ENCODE data around the gene SCN4B. TPM values are rescaled to one million over a fixed set of nuclear protein-coding genes. Genes with fewer than 3 reads are reported as not detected.

The SCN4B gene
- total and polyA plus RNA-seq, 2 of the 4 experiments (the other 2 are of a cell fraction): 0.18 to 0.44 TPM

DNA sequence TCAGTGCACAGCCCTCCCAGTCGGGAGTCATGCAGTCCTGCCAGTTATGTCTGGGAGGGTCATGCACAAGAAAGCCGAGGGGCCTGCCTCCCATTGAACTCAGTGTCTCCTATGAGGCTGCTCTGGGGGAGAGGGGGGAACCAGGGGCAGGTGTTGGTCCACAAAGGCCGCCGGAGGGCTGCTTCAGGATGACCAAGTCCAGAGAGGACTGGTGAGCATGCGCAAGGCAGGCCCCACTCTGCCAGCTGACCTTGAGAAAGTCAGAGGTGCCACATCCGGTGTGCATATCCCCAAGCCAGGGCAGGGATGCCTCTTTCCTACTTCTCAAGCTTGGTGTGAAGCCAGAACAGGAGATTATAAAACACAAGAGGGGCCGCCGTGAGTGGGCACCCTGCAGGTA lies 4.4 kb downstream of the SCN4B start:
- no CpG with 5 or more reads among the region's 8 CpGs for WGBS, 2 experiments (ENCODE audit: extremely low coverage in 2 of 2, insufficient read length in 1 of 2)
- Histone ChIP-seq H3K4me3 (ENCODE audit: insufficient read depth, low read depth, low read length) (no peak overlapping the region), H3K9me3 (ENCODE audit: control insufficient read depth, insufficient read depth, low read length) (no peaks in the 10 kb centered on the region), H3K27ac (ENCODE audit: insufficient read depth, low read length) (no peak overlapping the region), H2BK20ac (ENCODE audit: low read depth, low read length) (no peak overlapping the region), H3K79me1 (ENCODE audit: low read depth in 1 of 2, low read length in 2 of 2) (no peaks in the 10 kb centered on the region), H4K20me1 (ENCODE audit: insufficient read depth, low read length) (no peaks in the 10 kb centered on the region), H3K4ac (ENCODE audit: low read depth, low read length) (no peak overlapping the region), H3K4me1 (ENCODE audit: control insufficient read depth, insufficient read depth, low read length) (no peaks in the 10 kb centered on the region; the same call in 1 of the 2 replicates), H2AFZ (replicated peaks; ENCODE audit: low read length, poor library complexity) (no peak overlapping the region), H3K4me2 (ENCODE audit: low read depth, low read length) (no peak overlapping the region), H2BK5ac (ENCODE audit: low read depth, low read length, poor library complexity, severe bottlenecking) (no peak overlapping the region), H3K9me1 (ENCODE audit: insufficient read depth, low read length) (no peaks in the 10 kb centered on the region), H4K8ac (ENCODE audit: low read depth in 2 of 2, low read length in 2 of 2) (no peak overlapping the region), H3K27me3 (ENCODE audit: control insufficient read depth, insufficient read depth, low read length) (peaks cover 54% of the 10 kb centered on the region), H3K9ac (ENCODE audit: low read depth, low read length) (no peak overlapping the region), H4K5ac (ENCODE audit: low read depth, low read length) (no peak overlapping the region), H3K36me3 (ENCODE audit: control insufficient read depth, insufficient read depth, low read length) (no peaks in the 10 kb centered on the region), H3K18ac (ENCODE audit: low read depth, low read length) (no peak overlapping the region), H2BK120ac (ENCODE audit: low read depth, low read length) (no peak overlapping the region), H2AK5ac (ENCODE audit: low read depth, low read length) (no peak overlapping the region), H4K91ac (ENCODE audit: insufficient read depth, low read depth, low read length) (no peak overlapping the region), H3K14ac (replicated peaks; ENCODE audit: low read depth, low read length) (no peak overlapping the region), H3K23ac (ENCODE audit: low read depth, low read length) (no peak overlapping the region), H2BK15ac (ENCODE audit: low read depth, low read length) (no peak overlapping the region), H2AK9ac (replicated peaks; ENCODE audit: low read depth, low read length, poor library complexity) (no peak overlapping the region), H3K56ac (ENCODE audit: extremely low read depth, insufficient read depth, low read length) (no peak overlapping the region)
- POLR2A ChIA-PET (ENCODE audit: unreplicated experiment): no interaction called here
- no peak for TF ChIP-seq RCOR1 (IDR thresholded peaks at IDR 0.05; ENCODE audit: insufficient replicate concordance, low read length)
- TF ChIP-seq MXI1 (IDR thresholded peaks at IDR 0.05; ENCODE audit: borderline replicate concordance, low read depth, low read length): no peak
- no peak for TF ChIP-seq CEBPB (IDR thresholded peaks at IDR 0.05; ENCODE audit: low read depth, low read length)
- TF ChIP-seq, protein P1, sequence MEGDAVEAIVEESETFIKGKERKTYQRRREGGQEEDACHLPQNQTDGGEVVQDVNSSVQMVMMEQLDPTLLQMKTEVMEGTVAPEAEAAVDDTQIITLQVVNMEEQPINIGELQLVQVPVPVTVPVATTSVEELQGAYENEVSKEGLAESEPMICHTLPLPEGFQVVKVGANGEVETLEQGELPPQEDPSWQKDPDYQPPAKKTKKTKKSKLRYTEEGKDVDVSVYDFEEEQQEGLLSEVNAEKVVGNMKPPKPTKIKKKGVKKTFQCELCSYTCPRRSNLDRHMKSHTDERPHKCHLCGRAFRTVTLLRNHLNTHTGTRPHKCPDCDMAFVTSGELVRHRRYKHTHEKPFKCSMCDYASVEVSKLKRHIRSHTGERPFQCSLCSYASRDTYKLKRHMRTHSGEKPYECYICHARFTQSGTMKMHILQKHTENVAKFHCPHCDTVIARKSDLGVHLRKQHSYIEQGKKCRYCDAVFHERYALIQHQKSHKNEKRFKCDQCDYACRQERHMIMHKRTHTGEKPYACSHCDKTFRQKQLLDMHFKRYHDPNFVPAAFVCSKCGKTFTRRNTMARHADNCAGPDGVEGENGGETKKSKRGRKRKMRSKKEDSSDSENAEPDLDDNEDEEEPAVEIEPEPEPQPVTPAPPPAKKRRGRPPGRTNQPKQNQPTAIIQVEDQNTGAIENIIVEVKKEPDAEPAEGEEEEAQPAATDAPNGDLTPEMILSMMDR (conservative IDR thresholded peaks at IDR 0.05; ENCODE audit: low read depth, low read length): no peak
- TF ChIP-seq BHLHE40 (IDR thresholded peaks at IDR 0.05; ENCODE audit: low read depth, low read length): no peak
- TF ChIP-seq CHD1 (IDR thresholded peaks at IDR 0.05; ENCODE audit: low read depth, low read length): no peak
- no peak for TF ChIP-seq FOS (IDR thresholded peaks at IDR 0.05; ENCODE audit: low read depth, low read length)
- TF ChIP-seq RAD21 (IDR thresholded peaks at IDR 0.05; ENCODE audit: low read length): no peak
- no peak for TF ChIP-seq RFX5 (IDR thresholded peaks at IDR 0.05; ENCODE audit: low read depth, low read length)
- TF ChIP-seq, protein P2, sequence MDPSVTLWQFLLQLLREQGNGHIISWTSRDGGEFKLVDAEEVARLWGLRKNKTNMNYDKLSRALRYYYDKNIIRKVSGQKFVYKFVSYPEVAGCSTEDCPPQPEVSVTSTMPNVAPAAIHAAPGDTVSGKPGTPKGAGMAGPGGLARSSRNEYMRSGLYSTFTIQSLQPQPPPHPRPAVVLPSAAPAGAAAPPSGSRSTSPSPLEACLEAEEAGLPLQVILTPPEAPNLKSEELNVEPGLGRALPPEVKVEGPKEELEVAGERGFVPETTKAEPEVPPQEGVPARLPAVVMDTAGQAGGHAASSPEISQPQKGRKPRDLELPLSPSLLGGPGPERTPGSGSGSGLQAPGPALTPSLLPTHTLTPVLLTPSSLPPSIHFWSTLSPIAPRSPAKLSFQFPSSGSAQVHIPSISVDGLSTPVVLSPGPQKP (IDR thresholded peaks at IDR 0.05; ENCODE audit: borderline replicate concordance, low read depth, low read length): no peak
- TF ChIP-seq MAZ (IDR thresholded peaks at IDR 0.05; ENCODE audit: borderline replicate concordance, low read depth, low read length): no peak
- no peak for TF ChIP-seq MAFK (IDR thresholded peaks at IDR 0.05; ENCODE audit: low read depth, low read length)
- no peak for TF ChIP-seq SMC3 (IDR thresholded peaks at IDR 0.05; ENCODE audit: low read depth, low read length)
- no peak for ATAC-seq (ENCODE audit: low read depth)
- CTCF ChIA-PET: interaction anchor here (1.4 kb wide), 1 partner anchor 24 kb away, joined by 3 read pairs; no protein-coding TSS in a partner anchor
- DNase-seq: no peak
- intact Hi-C loops (cut with micrococcal nuclease): loop anchor here (5.0 kb wide), 2 partner anchors 339 to 419 kb away; partner anchors contain the start of gene IFT46
- dilution Hi-C loops (cut with HindIII; ENCODE audit: low sequenced_read_pairs, unreplicated experiment): no loop called here
- no TSS peak for BruUV-seq (replicated peaks)
- in situ Hi-C loops (cut with MboI; ENCODE audit: low sequenced_read_pairs): loop anchor here (10.0 kb wide), 1 partner anchor 207 kb away; the partner anchor contains the start of gene UBE4A
